Measurements from ENCODE around the gene CENPH.
"Not testable (repeated sequence)": the region's sequence is repeated elsewhere in the genome, so short reads cannot be mapped to it uniquely, and the experiment has no call there.

GRCh38 chr5:69220371-69220770 is 31.0 kb downstream of the CENPH start:
- TF ChIP-seq, protein P1, sequence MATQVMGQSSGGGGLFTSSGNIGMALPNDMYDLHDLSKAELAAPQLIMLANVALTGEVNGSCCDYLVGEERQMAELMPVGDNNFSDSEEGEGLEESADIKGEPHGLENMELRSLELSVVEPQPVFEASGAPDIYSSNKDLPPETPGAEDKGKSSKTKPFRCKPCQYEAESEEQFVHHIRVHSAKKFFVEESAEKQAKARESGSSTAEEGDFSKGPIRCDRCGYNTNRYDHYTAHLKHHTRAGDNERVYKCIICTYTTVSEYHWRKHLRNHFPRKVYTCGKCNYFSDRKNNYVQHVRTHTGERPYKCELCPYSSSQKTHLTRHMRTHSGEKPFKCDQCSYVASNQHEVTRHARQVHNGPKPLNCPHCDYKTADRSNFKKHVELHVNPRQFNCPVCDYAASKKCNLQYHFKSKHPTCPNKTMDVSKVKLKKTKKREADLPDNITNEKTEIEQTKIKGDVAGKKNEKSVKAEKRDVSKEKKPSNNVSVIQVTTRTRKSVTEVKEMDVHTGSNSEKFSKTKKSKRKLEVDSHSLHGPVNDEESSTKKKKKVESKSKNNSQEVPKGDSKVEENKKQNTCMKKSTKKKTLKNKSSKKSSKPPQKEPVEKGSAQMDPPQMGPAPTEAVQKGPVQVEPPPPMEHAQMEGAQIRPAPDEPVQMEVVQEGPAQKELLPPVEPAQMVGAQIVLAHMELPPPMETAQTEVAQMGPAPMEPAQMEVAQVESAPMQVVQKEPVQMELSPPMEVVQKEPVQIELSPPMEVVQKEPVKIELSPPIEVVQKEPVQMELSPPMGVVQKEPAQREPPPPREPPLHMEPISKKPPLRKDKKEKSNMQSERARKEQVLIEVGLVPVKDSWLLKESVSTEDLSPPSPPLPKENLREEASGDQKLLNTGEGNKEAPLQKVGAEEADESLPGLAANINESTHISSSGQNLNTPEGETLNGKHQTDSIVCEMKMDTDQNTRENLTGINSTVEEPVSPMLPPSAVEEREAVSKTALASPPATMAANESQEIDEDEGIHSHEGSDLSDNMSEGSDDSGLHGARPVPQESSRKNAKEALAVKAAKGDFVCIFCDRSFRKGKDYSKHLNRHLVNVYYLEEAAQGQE (IDR thresholded peaks at IDR 0.05; ENCODE audit: insufficient replicate concordance, low read depth), result not testable (repeated sequence)
- not testable (repeated sequence) for TF ChIP-seq CTCF (IDR thresholded peaks at IDR 0.05; ENCODE audit: insufficient read depth, low read length); GABPA (IDR thresholded peaks at IDR 0.05; ENCODE audit: low read depth)
